Measurements from ENCODE around the gene TYMP.
"Not testable (repeated sequence)": the region's sequence is repeated elsewhere in the genome, so short reads cannot be mapped to it uniquely, and the experiment has no call there.

TYMP gene

DNA sequence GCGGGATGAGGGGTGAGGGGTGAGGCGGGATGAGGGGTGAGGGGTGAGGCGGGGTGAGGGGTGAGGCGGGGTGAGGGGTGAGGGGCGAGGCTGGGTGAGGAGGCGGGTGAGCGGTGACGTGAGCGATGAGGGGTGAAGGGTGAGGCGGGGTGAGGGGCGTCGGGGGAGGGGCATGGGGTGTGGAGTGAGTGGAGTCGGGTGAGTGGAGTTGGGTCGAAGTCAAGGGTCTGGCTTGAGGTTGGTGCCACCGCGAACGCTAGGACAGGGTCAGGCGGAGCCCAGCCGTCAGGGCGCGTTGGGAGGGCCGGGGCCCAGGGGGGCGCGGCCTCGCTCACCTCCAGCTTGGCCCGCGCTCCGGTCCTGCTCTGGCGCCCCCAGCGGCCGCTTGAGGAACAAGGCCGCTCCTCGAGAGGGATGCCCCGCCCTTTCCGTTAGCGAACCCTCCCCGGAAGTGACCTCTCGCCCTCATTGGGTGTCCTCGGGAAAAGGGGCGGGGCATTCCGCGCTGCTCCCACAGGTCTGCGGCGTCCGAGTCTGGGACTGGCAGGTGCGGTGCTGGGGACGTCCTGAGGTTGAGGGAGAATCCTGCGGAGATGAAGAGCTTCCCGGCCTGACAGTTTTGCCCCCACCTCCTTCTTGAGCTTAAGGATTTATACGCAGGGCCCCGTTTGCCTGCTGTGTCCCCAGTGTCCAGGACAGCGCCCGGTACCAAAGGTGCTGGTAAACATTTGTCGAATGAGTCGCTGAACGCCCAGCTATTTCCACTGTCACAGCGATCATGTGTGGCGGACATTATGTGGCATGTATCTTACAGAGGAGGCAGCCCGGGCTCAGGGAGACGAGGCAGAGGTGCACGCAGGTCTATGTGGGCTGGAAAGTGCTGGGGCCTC lies 33.0 kb upstream of the TYMP start, which contains the start of gene SYCE3:
TSS of gene SYCE3 (minus strand) at position 397 of the 890 bp plus-strand sequence. CDS start 6,514 bp downstream, outside the sequence.
- peak; percentile 95 for DNase-seq

DNA sequence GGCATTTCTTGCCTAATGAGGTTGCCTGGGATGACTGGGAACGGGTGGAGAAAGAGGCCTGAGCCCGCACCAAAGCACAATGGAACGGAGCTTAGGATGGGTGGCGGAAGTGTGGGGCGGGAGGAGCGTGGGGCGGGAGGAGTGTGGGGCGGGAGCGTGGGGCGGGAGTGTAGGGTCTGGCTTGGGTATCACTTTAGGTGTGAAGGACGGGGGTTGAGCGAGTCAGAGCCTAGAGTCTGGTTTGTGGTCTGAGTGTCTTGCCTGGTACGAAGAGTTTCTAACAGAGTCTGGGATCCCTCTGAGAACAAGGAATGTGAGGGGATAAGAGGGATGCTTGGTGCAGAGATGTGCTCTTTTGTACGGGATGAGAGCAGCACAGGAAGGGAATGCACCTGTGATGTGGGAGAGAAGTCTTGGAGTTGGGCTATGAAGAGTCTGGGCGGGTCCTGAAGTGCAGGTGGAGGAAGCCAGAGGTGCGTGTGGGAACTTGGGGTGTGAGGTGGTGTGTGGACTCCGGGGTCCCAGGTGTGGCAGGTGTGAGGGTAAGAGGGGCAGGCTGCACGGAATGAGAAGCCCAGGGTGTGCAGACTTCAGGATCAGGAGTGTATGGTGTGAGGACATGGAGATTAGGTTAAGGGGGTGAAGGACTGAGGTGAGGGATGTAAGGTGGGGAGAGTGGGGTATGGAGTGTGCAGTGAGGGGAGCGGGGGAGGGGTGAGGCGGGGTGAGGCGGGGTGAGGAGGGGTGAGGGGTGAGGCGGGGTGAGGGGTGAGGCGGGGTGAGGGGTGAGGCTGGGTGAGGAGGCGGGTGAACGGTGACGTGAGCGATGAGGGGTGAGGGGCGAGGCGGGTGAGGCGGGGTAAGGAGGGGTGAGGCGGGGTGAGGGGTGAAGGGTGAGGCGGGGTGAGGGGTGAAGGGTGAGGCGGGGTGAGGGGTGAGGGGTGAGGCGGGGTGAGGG lies 31.9 kb upstream of the TYMP start:
- DNase-seq: no peak

DNA sequence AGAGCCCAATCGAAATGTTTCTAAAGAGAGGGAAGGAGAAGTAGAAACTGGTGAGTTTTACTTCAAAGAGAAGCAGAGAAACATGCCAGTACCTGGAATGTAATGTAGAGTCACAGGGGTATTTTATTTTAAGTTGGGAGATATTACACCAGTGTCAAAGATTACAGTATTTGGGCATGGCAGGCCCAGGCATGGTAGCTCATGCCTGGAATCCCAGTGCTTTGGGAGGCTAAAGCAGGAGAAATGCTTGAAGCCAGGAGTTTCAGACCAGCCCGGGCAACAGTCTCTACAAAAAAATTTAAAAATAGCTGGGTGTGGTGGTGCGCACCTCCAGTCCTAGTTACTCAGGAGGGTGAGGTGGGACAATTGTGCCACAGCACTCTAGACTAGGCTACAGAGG lies 30.2 kb upstream of the TYMP start:
- no peak for DNase-seq

DNA sequence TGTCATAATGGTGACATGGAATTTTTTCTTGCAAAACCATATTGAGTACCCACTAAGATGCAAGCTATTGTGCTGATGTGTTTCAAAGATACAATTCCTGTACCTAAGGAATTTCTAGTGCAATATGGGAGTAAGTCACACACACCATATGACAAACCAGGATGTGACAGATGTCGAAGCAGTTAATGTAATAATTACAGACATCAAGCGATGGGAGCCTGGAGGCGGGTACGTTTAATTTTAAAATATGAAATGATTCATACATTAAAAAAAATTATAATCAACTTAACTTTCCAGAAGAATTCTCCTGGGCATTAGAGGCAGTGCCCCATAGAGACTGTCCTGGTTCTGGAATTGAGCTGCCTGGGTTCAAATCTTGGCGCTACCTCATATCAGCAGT lies 26.9 kb upstream of the TYMP start:
- DNase-seq: no peak

DNA sequence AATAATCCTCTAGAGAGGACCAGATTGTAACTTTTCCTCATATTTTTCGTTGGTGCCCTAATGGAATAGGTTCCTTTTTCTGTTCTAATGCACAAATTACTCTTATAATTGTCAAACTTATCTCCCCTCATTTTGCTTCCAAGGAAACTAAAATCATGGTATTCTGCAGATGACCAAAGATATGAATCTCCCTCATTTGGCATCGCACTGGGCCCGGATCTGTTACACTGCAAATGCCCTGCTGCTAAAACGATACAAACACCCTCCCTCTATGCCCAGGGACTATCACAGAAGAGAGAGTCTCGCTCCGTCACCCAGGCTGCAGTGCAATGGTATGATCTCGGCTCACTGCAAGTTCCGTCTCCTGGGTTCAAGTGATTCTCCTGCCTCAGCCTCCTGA lies 23.5 kb upstream of the TYMP start:
- no peak for DNase-seq

DNA sequence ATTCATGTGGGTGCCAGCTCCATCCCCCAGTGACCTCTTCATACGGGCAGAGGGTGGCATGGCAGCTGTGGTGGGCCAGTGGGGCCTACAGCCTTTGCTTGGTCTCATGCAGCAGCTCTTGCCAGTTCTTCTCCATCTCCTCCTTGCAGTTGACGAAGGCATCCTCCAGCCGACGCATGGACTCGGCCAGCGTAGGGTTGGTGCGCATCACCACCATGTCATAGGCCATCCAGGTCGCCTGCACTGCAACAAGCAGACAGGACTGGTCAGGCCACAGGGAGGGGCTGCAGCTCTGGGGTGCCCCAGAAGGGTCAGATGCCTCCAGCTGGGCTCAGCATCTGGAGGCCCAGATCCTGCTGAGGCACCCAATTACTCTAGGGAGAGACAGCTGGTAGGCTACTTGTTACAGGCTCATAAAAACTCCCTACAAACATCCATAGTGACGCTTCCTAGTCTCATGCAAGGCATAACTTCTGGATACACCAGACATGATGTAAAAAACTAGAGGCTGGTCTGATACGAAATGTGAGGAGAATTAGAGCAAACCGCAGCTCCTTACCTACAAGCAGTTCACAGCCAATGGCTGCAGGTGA lies 21.4 kb upstream of the TYMP start:
- DNase-seq: no peak

DNA sequence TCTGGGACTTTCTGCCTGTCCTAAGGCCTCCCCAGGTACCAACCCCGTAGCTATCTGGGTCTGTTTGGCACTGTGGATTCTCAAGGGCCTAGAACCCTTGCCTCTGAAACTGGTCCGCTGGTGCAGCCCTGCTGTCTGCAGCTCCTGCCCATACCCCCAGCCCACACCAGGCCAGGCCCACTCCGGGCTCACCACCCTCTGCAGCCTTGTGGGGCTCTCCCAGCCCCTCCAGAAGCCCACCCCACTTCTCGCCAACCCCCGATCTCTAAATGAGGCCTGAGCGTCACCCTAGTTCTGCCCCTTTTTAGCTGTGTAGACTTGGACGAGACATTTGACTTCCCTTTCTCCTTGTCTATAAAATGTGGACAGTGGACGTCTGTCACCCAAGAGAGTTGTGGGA lies 20.6 kb upstream of the TYMP start:
- DNase-seq: no peak

DNA sequence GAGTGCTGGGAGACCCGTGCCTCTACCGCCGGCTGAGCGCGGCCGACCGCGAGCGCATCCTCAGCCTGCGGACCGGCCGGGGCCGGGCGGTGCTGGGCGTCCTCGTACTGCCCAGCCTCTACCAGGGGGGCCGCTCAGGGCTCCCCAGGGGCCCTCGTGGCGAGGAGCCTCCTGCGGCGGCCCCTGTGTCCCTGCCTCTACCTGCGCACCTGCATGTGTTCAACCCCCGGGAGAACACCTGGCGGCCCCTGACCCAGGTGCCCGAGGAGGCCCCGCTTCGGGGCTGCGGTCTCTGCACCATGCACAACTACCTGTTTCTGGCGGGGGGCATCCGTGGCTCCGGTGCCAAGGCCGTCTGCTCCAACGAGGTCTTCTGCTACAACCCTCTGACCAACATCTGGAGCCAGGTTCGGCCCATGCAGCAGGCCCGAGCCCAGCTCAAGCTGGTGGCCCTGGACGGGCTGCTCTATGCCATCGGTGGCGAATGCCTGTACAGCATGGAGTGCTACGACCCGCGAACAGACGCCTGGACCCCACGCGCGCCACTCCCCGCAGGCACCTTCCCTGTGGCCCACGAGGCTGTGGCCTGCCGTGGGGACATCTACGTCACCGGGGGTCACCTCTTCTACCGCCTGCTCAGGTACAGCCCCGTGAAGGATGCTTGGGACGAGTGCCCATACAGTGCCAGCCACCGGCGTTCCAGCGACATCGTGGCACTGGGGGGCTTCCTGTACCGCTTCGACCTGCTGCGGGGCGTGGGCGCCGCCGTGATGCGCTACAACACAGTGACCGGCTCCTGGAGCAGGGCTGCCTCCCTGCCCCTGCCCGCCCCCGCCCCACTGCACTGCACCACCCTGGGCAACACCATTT lies 19.3 kb upstream of the TYMP start:
- DNase-seq: no peak

DNA sequence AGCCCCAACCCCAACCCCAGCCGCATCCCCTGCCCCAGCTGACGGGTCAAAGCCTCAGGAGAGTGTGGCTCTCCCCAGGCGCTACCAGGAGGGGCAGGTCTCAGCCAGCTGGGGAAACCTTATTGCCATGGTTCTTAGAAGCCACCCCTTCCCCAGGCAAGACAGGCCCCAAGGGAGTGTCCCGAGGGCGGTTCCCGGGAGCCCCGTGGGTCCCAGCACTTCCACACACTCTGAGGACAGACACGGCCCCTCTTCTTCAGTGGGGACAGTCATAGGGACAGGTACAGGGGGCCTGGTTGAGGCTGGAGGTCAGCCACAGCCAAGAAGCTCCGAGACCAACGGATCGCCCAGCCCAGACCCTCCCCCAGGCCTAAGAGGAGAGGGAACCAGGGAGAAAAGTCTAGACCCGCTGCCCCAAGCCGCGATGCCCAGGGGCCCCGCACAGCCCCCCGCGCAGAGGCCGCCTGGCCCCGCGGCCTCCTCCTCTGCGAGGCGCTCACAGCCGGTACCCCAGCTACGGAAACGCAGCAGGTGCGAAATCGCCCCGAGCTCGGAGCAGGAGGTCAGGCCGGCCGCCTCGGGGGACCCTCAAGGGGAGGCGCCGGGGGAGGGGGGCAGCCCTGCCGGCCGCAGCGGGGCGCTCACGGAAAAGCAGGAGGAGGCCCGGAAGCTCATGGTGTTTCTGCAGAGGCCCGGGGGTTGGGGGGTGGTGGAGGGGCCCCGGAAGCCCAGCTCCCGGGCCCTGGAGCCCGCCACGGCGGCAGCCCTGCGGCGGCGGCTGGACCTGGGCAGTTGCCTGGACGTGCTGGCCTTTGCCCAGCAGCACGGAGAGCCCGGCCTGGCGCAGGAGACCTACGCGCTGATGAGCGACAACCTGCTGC lies 18.5 kb upstream of the TYMP start:
- peak; percentile 52 for DNase-seq

DNA sequence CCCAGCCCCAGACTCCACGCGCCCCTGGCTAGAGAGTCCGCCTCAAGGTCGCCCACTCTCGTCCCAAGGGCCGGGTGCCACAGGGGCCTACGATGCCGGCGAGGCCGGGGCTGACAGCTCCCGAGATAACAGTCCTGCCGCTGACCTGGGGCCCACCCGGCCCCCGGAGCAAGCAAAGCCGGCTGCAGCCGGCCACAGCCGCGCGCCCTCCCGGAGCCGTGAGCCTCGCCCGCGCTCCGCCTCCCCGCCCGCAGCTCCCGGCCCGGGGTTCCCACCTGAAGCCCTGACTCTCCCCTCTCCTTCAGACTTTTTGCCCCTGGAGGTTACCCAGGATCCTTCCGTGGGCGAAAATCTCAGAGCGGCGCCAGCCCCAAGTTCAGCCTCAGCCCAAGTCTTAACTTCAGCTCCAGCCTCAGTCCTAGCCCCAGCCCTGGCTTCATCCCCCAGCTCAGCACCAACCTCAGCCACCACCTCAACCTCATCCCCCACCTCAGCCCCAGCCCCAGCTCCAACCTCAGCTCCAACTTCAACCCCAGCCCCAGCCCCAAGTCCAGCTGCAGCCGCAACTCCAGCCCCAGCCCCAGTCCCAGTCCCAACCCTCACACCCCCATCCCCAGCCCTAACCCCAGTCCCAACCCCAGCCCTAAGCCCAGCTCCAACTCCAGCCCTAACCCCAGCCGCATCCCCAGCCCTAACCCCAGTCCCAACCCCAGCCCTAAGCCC lies 17.6 kb upstream of the TYMP start:
- no peak for DNase-seq

DNA sequence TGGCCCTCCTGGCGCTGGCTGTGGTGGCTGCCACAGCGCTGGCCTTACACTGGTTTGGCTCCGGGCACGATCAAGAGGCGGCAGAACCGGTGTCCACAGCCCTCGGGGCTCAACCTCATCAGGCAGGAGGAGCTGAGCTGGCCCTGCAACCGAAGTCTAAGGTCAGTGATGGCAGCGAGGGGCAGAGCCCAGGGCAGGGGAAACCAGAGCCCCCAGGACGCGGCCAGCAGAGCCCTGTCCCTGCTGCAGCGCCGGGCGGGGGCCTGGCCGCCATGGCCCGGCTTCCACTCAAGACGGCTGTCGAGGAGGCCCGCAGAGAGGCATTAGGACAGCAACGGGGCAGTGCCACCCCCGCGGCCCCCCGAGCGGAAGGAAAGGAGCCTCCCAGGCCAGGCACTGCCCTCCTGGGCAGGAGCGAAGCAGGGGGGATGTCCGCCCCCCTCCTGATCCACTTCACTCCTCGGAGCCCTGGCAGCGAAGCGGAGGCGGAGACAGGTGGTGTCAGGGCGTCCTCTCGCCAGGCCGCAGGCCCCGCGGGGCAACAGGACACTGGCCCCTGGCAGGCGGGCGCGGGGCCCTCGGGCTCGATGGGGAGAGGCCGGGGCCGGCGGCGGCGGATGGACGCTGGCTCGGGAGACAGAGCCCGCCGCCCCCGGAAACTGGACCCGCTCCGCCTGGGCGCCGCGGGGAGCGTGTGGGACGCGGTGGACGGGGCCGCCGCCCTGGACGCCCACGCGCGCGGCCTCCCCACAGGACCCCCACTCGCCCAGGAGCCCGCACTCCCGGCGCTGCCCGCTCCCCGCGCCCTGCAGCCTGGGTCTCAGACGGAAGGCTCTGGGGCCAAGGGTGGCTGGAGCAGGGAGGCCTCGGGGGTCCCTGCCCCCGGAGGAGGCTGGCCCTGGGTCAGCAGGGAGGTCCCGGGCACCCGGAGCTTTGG lies 16.8 kb upstream of the TYMP start:
- no peak for DNase-seq

DNA sequence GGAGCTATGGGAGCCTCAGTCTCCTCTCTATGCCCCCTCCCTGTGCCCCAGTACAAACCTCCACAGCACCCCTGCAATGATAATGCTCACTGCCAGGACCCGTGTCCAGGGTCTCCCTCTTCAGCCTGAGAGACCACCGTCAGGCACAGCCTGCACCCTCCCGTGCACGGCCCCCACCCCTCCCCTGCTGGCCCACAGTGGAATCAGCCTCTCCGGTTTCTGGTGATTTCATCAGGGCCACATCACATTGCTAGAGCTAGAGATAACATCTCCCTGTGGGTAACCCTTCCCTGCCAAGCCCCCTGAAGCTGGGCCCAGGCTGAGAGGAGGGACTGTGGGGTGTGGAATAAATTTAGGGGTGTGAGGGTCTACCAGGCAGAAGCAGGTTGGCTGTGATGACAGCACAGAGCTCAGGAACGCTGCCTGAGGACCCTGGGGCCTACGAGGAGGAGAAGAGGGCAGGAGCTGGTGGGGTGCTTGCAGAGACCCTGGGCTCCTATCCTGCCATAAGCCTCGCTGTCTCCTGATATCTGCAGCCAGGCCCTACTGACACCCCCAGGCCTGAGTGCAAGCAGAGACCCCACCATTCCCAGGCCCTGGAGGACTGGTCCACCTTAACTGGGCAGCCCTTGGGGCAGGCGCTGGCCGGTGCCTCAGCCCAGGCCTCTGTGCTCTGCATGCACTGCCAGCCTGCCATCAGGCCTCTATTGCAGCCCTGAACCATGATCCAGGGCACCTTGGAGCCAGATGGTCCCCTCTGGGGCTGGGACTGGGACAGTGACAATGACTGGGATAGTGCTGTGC lies 15.9 kb upstream of the TYMP start, which contains the start of gene KLHDC7B:
TSS of gene KLHDC7B (plus strand) at position 378 of the 804 bp plus-strand sequence. CDS start at position 723, 345 bp downstream.
- no peak for DNase-seq

DNA sequence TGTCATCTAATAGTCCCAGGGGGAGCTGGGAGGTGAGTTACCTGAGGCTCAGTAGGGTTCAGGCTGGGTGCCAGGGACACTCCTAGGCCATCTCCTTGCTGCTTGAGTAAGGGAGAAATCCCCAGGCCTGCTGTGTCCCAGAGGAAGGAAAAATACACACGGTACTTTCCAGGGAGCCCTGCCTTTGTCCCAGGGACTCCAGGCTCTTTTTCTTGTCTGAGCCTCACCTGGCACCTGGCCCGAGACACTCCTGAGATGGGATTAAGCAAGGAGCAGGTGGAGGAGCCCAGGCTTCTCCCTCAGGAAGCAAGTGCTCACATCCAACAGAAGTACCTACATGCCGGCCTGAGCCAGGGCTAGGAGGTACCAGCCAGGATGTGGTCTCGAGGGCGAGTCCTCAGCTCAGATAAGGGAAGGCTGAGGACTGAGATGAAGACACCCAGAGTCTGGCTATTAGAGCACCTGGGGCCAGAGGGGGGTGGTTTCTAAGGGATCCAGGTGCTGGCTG lies 15.0 kb upstream of the TYMP start:
- DNase-seq: no peak

DNA sequence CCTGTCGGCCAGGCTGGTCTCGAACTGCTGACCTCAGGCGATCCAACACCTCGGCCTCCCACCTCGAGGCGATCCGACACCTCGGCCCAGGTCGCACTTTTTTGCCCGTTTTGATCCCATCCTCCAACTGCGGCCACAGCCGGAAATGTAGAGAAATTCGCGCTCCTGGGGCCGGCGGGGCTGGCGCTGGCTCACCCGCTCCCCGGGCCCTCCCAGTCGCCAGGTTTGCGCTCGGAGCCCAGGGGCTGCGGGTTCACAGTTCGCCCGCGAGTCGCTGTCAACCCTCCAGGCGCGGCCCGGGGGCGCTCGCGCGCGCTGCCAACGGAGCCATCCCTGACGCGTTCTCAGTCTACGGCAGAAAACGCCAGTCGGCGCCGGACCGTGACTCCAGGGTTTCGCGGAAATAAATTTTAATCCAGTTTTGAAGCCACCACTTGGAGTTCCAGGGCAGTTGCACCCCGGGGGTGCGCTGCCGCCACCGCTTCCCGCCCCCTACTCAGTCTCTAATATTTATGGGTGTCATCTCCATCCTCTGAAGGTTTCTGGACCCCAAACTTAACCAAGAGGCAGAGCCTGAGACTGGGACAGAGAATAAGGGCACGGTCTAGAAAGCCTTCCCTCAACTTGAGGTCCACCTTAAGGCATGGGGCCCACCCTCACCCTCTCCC lies 14.4 kb upstream of the TYMP start:
- peak; percentile 74 for DNase-seq

DNA sequence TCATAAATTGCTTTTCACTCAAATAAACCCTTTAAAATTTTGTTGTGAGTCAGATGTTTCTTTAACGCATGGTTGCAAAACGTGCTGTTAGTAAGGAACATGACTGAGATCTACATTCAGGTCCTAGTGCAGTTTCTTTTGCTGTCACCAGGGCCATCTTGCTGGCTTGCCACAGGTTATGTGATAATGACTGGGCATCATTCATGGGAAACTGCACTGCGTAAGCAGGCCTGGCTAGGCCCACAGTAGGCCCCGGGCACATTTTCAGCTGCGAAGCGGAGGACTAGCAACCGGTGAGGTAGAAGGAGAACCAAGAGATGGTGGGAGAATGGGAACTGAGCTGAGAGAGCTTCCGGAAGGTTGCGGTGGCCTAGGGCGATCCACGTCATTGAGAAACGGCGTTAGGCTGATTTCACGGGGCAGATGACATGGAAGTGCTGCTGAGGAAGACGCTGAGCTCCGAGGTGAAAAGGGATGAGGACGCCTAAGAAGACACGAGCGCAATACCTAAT lies 12.7 kb upstream of the TYMP start:
- no peak for DNase-seq

DNA sequence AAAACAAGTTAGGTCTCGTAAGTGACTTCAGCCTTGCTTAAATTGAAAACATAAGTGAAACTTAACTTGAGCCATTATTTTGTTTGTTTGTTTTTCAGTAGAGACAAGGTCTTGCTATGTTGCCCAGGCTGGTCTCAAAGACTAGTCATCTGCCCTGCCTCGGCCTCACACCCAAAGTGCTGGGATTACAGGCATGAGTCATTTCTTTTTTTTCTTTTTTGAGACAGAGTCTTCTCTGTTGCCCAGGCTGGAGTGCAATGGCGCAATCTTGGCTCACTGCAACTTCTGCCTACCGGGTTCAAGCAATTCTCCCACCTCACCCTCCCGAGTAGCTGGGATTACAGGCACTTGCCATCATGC lies 11.8 kb upstream of the TYMP start:
- DNase-seq: not testable (repeated sequence)

DNA sequence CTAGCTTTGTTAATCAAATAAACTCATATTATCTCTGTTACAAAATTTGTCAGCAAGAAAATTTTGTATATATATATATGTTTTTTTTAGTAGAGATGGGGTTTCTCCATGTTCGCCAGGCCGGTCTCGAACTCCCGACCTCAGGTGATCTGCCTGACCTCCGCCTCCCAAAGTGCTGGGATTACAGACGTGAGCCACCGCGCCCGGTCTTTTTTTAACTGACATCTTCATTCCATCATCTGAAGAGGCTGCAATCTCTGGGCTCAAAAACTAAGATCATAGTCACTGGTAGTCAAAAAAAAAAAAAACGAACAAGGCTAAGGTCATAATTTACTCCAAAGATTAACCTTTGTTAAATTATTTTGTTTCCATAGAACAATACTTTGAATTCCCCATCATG lies 10.6 kb upstream of the TYMP start:
- no peak for DNase-seq

Data from effector CD4-positive, alpha-beta T cell (primary cell).